Myocyte (in vitro differentiated cells): Measurements from ENCODE around the gene MPC1. TPM values are rescaled to one million over a fixed set of nuclear protein-coding genes. Genes with fewer than 3 reads are reported as not detected.

Experiments
- DNase-seq: peaks from one replicate; pipeline ENCODE4 v3.0.0-alpha.2; 2012; ENCODE audit warnings: low read depth
- polyA plus RNA-seq: library from polyadenylated mRNA; unstranded; fragments of >200 nt; gene quantifications from one replicate; pipeline ENCODE4 v1.2.1, GENCODE V29; 2012; ENCODE audit warnings: missing spikeins
- total RNA-seq: library from RNA; depleted of rRNA; stranded (reverse); fragments of >200 nt; gene quantifications from 2 replicates; pipeline ENCODE4 v1.2.3, GENCODE V29; 2014

The MPC1 gene
- total RNA-seq = 34.2 and 85.5 TPM in 2 replicates
- 32.6 TPM for polyA plus RNA-seq

DNA sequence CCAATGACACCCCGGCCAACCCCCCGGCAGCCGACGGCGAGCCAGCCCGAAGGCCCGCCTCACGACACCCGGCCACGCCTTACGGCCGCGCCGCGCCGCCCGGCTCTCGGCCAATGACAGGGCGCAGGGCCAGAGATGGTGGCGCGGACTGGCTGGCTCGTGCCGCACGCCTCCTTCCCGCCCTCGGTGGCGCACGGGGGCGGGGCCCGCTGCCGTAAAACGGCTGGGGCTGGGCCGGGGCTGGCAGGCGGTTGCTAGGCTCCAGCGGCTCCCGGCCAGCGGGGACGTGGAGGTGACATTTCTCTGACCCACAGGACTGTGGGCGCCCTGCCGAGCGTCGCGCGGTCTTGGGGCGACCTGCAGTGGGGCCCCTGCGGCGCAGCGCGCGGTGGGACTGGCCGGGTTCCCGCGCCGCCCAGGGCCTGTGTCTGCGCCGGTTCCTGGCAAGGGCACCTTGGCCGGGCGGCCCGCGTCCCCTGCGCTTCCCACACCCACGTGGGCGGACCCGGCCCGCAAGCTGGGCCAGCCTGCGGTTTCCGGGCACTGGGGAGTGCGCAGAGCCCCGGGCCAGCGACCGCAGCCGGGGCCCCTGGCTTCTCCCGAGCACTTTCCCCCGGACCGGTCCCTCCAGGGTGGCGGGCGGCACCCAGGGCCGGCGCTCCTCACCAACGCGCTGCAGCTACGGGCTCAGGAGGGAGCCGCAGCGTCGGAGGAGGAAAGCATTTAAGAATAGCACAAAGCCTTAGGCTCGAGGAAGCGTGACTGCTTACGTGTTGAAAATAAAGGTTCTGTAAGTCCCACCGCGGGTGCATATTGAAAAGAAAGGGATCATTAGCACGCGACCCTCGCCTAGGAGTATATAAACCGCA lies at the start of gene MPC1:
MPC1 (minus strand) TSS at position 8 of the 869 bp plus-strand sequence. CDS start 64 bp downstream, outside the sequence.
- peak; percentile 97 for DNase-seq

DNA sequence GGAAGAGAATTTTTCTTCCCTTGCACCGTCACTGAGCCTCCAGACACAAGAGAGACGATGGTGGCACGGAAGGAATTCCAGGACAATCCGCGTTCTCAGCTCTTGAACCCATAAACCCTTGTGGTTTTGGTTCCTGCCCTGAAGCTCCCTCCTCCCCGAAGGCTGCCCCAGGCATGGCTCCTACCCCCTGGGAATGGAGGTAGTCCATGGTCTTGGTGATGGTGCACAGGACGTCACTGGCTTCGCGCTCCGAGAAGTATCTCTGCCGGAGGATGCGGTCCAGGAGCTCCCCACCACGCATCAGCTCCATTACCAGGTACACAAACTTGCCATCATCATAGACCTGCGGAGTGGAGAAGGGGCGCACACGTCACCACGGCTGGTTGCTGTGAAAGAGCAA lies 47.5 kb upstream of the MPC1 start:
- DNase-seq = no peak

DNA sequence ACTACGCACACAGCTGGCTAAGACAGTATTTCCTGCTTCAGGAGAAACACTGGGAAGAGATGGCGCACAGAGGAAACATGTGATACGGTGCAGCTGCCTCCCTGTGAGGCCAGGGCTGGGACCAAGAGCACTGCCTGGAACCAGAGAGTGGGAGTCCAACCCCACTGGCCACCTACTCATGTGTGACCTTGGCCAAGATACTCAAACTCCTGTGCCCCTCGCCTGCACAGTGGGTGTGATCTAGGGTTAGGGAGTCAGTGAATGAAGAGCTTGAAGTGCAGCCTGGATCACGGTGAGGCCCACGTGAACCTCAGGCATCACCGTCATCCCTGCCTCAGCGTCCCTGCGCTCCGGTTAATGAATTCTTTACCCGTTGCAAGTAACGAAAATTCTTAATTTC lies 41.7 kb upstream of the MPC1 start:
- no peak for DNase-seq

DNA sequence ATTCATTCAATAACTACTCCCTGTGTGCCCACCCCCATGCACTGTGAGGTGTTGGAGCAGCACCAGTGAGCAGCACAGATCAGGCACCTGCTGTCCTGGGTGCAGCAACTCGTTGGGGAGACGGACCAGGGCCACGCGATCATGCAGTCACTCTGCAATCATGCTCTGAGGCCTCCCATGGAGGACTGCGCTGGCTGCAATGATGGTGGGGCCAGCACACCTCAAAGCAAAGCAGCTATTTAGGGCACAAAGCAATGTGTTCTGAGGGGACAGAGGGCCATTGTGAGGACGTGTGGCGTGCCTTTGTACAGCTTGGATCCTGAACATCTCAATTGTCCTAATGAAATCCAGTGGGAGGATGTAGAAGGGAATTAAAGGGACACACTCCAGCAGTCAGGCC lies 41.0 kb upstream of the MPC1 start:
- DNase-seq = no peak

DNA sequence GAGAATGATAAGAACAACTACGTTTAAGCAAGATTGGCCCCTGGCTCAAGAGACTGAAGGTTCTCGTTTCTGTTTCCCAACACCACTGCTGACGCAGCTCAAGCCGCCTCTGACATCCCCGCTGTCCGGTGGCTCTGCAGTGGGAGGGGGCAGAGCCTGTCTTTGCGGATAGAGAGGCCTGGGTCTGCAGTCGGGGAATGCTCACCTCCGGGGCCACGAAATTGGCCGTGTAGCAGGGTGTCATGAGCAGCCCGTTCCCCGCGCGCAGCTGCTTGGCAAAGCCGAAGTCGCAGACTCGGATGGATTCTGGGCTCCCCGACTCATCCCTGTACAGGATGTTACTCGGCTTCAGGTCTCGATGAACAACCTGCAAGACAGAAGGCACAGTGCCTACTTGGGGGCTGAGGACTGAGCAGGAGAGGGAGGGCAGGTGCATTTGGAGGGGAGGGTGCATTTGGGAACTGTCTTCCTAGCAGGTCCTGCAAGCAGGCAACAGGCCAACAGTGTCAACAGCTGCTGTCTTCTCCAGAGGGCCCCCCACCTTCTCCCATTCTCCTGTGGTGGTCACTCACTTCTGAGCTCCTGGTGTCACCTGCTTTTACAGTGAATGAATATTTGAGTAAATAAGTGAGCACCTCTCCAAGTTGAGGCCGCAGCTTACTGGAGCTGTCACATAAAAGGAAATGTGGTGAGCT lies 40.5 kb upstream of the MPC1 start:
- DNase-seq = no peak

DNA sequence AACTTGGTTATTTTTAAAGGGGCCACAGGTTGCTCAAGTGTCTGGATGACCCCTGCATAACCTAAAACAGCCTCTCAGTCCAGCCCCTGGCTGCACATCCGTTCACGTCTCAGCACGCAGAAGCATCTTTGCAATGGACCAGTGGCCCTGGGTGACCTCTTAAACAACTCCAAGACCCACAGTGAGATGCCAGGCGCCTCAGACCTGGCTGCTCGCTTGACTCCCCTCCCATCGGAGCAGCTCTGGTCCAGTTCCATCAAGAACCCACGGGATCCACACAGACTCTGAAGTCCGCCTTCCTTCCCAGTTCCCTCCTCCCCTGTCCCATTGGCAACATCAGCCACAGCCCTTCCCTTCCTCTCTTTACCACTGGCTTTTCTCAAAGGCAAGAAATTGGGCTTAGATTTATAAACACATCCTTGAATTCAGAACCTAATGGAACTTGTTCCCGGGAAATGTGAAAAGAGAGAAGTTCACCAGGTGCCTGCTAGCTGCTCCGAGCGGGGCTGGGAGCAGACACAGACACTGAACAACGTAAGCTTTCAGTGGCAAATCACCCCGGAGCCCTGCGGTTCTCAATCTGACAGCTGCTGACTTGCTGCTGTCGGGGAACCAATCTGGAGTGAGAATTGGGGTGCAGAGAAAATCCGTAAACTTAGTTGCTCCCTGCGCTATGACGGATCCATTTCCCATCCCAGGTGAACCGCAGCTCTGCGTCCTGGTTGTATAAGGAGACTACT lies 39.6 kb upstream of the MPC1 start:
- no peak for DNase-seq

DNA sequence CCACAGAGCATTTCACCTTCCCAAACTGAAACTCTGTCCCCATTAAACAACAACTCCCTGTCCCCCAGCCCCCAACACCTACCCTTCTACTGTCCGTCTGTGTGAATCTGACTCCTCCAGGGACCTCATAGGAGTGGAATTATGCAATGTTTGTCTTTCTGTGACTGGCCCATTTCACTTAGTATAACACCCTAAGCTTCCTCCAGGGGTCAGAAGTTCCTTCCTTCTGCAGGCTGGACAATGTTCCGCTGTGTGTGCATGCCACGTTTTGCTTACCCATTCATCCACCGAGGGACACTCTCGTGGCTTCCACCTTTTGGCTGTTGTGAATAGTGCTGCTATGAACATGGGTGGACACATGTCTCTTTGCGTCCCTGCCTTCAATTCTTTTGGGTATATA lies 37.6 kb upstream of the MPC1 start:
- no peak for DNase-seq

DNA sequence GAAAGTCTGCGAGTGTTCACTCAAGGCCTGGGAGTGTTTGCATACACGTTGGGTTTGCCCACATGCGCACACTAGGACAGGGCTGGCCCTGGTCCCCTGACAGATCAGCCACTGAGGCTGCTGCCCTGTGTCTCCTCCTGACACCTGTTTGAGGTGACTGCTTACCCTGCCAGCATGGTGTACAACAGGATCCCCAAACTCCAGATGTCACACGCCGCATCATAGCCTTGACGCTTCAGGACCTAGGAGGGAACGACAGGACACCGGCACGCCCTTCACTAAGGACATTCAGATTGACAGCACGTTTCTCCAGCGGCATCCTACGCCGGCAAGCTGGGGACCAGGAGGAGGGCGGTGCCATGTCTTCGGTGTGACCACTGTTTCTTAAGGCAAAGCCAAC lies 37.0 kb upstream of the MPC1 start:
- no peak for DNase-seq

DNA sequence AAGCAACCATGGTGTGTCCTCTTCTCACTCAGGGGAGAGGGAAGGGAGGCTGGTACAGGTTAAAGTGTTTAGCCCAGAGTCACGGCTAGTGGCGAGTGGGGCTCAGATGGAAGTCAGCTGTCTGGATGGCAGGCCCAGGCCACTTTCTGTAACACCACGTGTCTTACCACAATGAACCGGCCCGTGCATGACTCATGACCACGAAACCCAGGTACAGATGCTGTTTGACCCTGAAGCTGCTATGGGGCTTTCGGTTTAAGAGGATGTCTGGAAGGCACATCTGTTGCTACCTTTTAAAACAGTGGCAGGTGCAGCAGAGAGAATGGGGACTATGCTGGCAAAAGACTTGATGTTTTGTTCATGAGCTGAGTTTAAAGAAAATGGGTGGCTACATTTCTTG lies 36.5 kb upstream of the MPC1 start:
- peak; percentile 92 for DNase-seq

DNA sequence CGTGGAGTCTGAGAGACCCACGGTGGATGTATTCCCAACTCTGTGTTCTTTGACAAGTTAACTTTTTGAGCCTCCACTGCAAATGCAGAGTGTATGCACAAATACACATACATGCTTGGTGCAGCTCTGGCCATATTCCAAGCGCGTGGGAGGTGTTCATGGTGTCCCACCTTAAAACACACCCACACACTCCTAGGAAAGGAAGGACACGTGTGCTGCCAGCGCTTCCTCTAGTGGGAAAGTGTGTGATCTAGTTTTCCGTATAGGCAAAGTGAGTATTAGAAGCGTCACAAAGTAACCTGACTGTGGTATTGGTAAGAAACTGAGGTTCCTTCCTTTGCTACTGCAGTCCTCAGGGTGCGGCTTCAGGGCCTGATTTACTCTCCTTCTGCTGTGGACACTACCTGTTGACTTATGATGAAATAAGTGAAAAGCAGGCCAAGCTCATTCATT lies 36.0 kb upstream of the MPC1 start:
- DNase-seq = no peak

DNA sequence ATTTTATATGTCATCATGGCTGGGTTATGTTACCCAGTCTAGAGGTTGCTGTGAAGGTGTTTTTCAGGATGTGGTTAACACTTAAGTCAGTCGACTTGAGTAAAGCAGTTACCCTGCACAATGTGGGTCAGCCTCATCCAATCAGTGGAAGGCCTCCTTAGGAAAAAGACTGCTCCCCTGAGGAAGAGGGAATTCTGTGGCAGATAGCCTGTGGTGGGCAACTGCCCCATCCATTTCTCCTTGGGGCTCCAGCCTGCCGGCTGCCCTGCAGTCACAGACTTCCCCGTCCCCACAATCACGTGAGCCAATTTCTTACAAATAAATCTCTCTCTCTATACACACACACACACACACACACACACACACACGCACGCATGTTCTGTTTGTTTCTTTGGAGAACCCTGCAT lies 34.5 kb upstream of the MPC1 start:
- DNase-seq = no peak

DNA sequence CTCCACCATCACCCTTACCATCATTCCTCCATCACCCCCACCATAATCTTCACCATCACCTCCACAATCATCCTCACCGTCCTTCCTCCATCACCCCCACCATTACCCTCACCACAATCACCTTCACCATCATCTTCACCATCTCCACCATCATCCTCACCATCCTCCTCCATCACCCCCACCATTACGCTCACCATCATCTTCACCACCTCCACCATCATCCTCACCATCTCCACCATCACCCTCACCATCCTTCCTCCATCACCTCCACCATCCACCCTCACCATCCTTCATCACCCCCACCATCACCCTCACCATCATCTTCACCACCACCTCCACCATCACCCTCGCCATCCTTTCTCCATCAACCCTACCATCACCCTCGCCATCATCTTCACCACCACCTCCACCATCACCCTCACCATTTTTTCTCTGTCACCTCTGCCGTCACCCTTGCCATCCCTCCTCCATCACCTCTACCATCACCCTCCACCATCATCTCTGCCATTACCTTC lies 33.1 kb upstream of the MPC1 start:
- DNase-seq = no peak

DNA sequence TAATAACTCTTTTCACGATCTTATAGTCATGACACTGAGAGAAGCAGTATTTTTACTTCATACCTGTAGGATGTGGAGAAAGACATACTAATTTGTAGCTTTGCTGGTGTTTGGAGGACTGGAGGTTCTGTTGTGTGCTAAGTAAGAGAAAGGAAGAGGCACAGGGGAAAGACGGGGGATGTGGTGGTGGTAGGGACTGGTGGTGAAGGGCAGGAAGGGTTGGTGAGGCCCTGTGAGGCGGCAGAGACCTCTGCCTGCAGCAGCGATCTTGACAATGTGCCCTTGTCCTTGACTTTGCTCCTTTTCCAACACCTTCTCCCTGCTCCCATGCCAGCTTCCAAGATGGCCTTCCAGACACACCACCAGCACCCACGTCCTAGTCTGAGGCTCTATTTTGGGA lies 32.6 kb upstream of the MPC1 start:
- no peak for DNase-seq

DNA sequence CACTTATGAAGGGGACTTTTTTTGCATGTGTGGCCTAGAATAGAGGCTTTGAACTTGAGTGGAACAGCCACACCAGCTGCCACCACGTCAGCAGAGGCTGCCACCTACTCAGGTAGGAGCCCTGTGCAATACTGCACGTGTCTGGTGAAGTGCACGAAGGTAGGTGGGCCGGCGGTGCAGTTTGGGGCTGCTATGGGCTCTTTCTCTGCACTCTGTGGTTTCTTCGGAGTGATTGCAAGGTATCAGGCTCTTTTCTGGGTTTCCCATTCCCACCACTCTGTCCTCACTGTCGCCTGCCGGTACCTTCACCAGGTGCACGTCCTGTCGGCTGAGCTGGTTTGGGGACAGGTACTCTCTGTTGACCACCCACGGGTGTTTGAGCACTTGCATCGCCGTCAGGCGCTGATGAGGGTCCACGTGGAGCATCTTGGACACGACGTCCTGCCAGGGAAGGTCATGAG lies 30.8 kb upstream of the MPC1 start:
- no peak for DNase-seq

DNA sequence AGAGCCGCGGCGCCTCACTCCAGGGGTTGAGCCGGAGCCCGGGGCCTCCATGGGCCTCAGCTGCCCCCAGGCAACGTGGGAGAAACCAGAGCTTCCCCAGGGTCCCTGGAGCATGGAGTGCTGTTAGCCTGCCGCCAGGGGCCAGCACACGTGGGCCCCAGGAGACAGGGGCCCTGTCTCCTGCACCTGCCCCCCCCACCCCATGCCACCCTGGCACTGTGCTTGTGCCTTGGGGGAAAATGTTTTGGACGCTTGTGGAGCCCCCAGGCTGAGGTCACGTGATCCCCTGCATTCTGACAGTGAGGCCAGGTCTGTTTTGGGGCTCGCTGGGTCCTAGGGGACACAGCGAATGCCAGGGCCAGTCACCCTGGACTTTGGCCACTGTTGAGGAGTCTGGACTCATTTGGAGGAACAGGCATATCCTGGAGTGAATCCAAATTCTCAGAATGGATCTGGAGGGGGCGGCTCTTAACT lies 30.2 kb upstream of the MPC1 start:
- no peak for DNase-seq

DNA sequence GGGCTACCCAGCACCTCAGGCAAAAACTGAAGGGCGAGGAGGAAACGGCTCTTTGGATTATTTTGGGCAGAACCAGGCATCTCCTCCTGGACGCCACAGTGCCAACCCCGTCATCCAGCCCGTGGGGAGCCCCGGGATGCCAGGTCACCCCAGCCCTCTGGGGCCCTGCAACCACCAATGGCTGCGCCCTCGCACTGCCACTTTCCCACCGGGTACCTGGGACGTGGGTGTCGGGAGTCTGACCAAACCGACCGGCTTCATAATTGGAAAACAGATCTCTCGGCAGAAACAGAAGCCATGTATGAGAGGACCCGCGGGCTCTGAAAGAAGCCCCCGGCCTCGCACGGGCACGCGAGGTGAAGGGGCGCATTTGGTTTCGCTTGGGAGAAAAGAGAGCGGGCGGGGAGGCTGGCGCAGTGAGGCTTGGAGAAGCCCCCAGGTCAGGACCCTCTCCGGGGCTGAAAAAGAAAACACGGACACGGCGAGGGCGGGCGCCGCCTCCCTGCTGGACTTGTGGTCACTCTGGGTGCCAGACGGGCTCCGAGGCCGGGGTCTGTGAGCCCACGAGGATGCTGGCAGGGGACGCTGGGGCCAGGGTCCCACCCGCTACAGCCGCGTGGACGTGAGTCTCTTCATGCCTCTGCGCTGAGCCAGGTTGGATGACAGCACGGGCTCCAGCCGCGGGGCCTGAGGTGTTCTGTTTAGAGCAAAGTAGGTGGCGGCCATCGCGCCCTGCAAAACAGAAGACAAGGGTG lies 29.6 kb upstream of the MPC1 start:
- no peak for DNase-seq

DNA sequence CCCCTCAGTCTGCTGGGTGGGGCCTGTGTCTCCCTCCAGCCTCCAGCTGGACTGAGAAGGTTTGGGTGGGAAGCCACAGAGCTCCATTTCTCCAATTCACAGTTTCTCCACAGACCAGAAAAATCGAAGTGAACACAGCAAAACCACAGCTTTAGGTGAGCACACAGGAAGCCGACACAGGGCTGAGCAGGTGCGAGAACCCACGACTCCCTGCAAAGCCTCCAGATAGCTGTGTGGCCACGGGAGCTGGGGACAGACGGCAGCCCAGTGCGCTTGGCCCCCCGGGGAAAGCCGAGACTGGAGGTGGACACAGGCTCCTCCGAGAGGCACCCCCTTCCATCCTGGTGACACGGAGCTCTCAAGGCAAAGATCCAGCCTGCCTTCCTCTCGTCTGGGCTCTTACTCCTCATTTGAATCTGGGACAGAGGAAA lies 29.0 kb upstream of the MPC1 start:
- no peak for DNase-seq

DNA sequence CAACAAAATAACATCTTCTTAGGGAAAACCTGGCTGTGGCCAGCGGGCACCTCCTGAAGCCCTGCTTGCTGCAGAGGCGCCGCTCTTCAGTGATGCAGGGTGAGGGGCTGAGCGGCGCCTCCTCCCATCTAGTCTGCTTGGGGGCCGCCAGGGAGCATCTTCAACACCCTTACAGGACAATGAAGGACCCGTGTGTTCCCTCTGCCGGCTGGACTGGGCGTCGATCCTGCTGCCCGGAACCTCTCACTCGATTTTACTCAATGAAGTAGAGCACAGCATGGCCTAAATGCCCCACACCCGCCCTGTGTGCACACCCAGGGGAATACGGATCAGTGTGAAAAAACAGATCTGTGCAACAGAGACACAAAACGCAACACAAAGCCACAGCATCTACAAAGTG lies 28.5 kb upstream of the MPC1 start:
- DNase-seq = no peak

DNA sequence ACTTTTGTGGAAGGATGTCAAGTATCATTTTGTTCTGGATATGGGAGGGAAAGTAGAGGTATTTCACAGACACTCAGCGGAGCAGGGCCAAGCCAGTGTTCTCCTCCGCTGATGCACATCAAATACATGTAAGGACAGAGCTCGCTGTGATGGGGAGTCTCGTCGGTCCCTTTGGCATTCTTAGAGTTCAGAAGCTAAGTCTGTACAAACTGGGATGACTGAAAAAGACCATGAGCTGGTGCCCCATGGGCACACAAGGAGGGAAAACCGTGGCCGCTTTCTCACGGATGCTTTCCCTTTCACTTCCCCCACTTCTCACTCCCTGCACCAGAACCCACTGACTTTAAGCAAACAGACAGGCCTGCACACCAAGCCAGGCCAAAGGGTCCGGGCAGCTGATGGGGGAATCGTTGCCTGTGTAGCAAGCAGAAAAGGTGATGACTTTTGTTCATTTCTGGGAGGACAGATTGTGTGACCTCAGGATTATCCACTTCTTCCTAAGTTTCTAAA lies 27.7 kb upstream of the MPC1 start:
- DNase-seq = no peak
